CD4-positive, CD25-positive, alpha-beta regulatory T cell (primary cell): ENCODE data around the gene USP25. TPM values are rescaled to one million over a fixed set of nuclear protein-coding genes. Genes with fewer than 3 reads are reported as not detected.
A peak's percentile ranks its signal among the peaks of the same experiment; 100 is the strongest.

ENCODE experiments used
- ATAC-seq, 2 donors: fragments of 150-1000 bp; cut with Tn5 transposase; one replicate each; pipeline ENCODE4 v1.10.0; 2021; ENCODE audit warnings: low read depth in 2 of 2, moderate number of reproducible peaks in 2 of 2, moderate library complexity in 1 of 2
- DNase-seq, 3 donors: peaks; one replicate each; pipeline versions ENCODE4 v3.0.0 to v3.0.0-alpha.2; 2012 to 2022; ENCODE audit warnings: mixed read lengths in 1 of 3
- H3K27ac ChIP-seq: one replicate; pipeline ENCODE4 v1.7.0; 2013; ENCODE audit warnings: mild to moderate bottlenecking, low read length; ENCODE audit not compliant: insufficient read depth, poor library complexity, severe bottlenecking
- H3K27me3 ChIP-seq: one replicate; pipeline ENCODE4 v1.7.0; 2013; ENCODE audit warnings: low read length; ENCODE audit not compliant: control insufficient read depth, insufficient read depth
- H3K36me3 ChIP-seq: one replicate; pipeline ENCODE4 v1.7.0; 2013; ENCODE audit warnings: mild to moderate bottlenecking, low read length, moderate library complexity; ENCODE audit not compliant: control insufficient read depth, insufficient read depth
- H3K4me1 ChIP-seq: 2 replicates; pipeline ENCODE4 v1.7.0; 2013; ENCODE audit warnings: mild to moderate bottlenecking, low read length; ENCODE audit not compliant: insufficient read depth, control insufficient read depth, poor library complexity, severe bottlenecking
- H3K4me3 ChIP-seq: one replicate; pipeline ENCODE4 v1.7.0; 2013; ENCODE audit warnings: low read depth, mild to moderate bottlenecking, low read length, moderate library complexity
- H3K9me3 ChIP-seq, 2 experiments: 1 replicate in 1 of 2; 2 replicates in 1 of 2; pipeline ENCODE4 v1.7.0; 2013; ENCODE audit warnings: low read length in 2 of 2, mild to moderate bottlenecking in 1 of 2, moderate library complexity in 1 of 2; ENCODE audit not compliant: control insufficient read depth in 2 of 2
- H3K27ac Mint-ChIP-seq, 3 donors: one replicate each; pipeline ENCODE4 v1.8.0; 2020 to 2022; ENCODE audit warnings: mild to moderate bottlenecking in 3 of 3, mixed read lengths in 3 of 3, moderate library complexity in 2 of 3
- H3K27me3 Mint-ChIP-seq: one replicate; pipeline ENCODE4 v1.8.0; 2022; ENCODE audit warnings: mild to moderate bottlenecking, mixed read lengths
- H3K36me3 Mint-ChIP-seq: one replicate; pipeline ENCODE4 v1.8.0; 2020; ENCODE audit warnings: mixed read lengths
- H3K4me1 Mint-ChIP-seq, 4 donors: one replicate each; pipeline ENCODE4 v1.8.0; 2020 to 2022; ENCODE audit warnings: mixed read lengths in 4 of 4, mild to moderate bottlenecking in 1 of 4
- H3K4me3 Mint-ChIP-seq, 4 donors: one replicate each; pipeline ENCODE4 v1.8.0; 2020 to 2022; ENCODE audit warnings: mild to moderate bottlenecking in 4 of 4, mixed read lengths in 4 of 4, moderate library complexity in 3 of 4
- H3K9me3 Mint-ChIP-seq, 7 donors: one replicate each; pipeline ENCODE4 v1.8.0; 2020 to 2022; ENCODE audit warnings: mixed read lengths in 7 of 7, mild to moderate bottlenecking in 3 of 7, moderate library complexity in 2 of 7
- polyA plus RNA-seq, 4 donors: library from polyadenylated mRNA; unstranded; fragments of 300-500 nt; fragmentation: Illumina TruSeq; gene quantifications; one replicate each; pipeline ENCODE4 v1.2.3, GENCODE V29; 2021
- total RNA-seq: library from RNA; stranded (reverse); gene quantifications from one replicate; pipeline ENCODE4 v1.2.3, GENCODE V29; 2022

USP25 gene
- total and polyA plus RNA-seq, 5 donors from 2014 or later, result 6.6 to 64.6 (median 11.2) TPM

- Histone ChIP-seq H3K4me1 (no peaks in the 10 kb centered on the region), H3K36me3 (peaks cover 45% of the 10 kb centered on the region), H3K9me3 (no peaks in the 10 kb centered on the region), H3K27ac (no peak overlapping the region), H3K27me3 (no peaks in the 10 kb centered on the region), H3K4me3 (no peak overlapping the region)
- Mint-ChIP-seq H3K9me3 (no peaks in the 10 kb centered on the region), H3K4me3 (no peak overlapping the region), H3K27ac (no peak overlapping the region), H3K27me3 (no peaks in the 10 kb centered on the region), H3K4me1 (peaks cover 0 to 17% (median 10%) of the 10 kb centered on the region in 4 donors), H3K36me3 (peaks cover 8% of the 10 kb centered on the region)
- peak in 1 of 3 donors; percentile 22 for DNase-seq
- no peak for ATAC-seq
Observed at GRCh38 chr21:15837645-15838044, 107.9 kb downstream of the USP25 start.

- no peak overlapping the region for H3K27ac Mint-ChIP-seq
Observed at GRCh38 chr21:15839026-15839425, 109.2 kb downstream of the USP25 start.

GRCh38 chr21:15839601-15840000 is 109.8 kb downstream of the USP25 start:
- H3K4me1 Mint-ChIP-seq, result peaks cover 0 to 14% (median 8%) of the 10 kb centered on the region in 4 donors

More at GRCh38 chr21:15839026-15839425, 109.2 kb downstream of the USP25 start:
- DNase-seq (no peak), ATAC-seq (no peak)
- H3K27ac ChIP-seq, result no peak overlapping the region
- no peaks in the 10 kb centered on the region for H3K9me3 ChIP-seq
- no peaks in the 10 kb centered on the region for H3K4me1 ChIP-seq
- Mint-ChIP-seq H3K4me1 (peaks cover 0 to 17% (median 10%) of the 10 kb centered on the region in 4 donors), H3K27me3 (no peaks in the 10 kb centered on the region), H3K4me3 (no peak overlapping the region), H3K9me3 (no peaks in the 10 kb centered on the region), H3K36me3 (peaks cover 14% of the 10 kb centered on the region)
- H3K27me3 ChIP-seq, result no peaks in the 10 kb centered on the region
- peaks cover 40% of the 10 kb centered on the region for H3K36me3 ChIP-seq
- H3K4me3 ChIP-seq, result no peak overlapping the region

GRCh38 chr21:15840406-15840805 is 110.6 kb downstream of the USP25 start:
- no peak for DNase-seq
- Histone ChIP-seq H3K4me1 (no peaks in the 10 kb centered on the region), H3K4me3 (no peak overlapping the region), H3K36me3 (peaks cover 32% of the 10 kb centered on the region), H3K27ac (no peak overlapping the region), H3K27me3 (no peaks in the 10 kb centered on the region), H3K9me3 (no peaks in the 10 kb centered on the region)
- no peak for ATAC-seq
- Mint-ChIP-seq H3K9me3 (no peaks in the 10 kb centered on the region), H3K27me3 (no peaks in the 10 kb centered on the region), H3K27ac (no peak overlapping the region), H3K4me1 (peaks cover 0 to 12% (median 7%) of the 10 kb centered on the region in 4 donors), H3K4me3 (no peak overlapping the region), H3K36me3 (peaks cover 8% of the 10 kb centered on the region)

More at GRCh38 chr21:15839601-15840000, 109.8 kb downstream of the USP25 start:
- no peaks in the 10 kb centered on the region for H3K4me1 ChIP-seq
- no peak overlapping the region for H3K27ac Mint-ChIP-seq
- no peak overlapping the region for H3K4me3 ChIP-seq
- no peak for ATAC-seq
- no peak overlapping the region for H3K4me3 Mint-ChIP-seq
- H3K9me3 ChIP-seq, result no peaks in the 10 kb centered on the region
- H3K9me3 Mint-ChIP-seq, result no peaks in the 10 kb centered on the region
- peaks cover 36% of the 10 kb centered on the region for H3K36me3 ChIP-seq
- H3K36me3 Mint-ChIP-seq, result peaks cover 14% of the 10 kb centered on the region
- no peaks in the 10 kb centered on the region for H3K27me3 ChIP-seq
- H3K27ac ChIP-seq, result no peak overlapping the region
- no peak for DNase-seq
- no peaks in the 10 kb centered on the region for H3K27me3 Mint-ChIP-seq

GRCh38 chr21:15841856-15842564 is 112.2 kb downstream of the USP25 start:
- H3K27me3 ChIP-seq, result no peaks in the 10 kb centered on the region
- Mint-ChIP-seq H3K36me3 (peaks cover 8% of the 10 kb centered on the region), H3K4me3 (no peak overlapping the region), H3K27me3 (no peaks in the 10 kb centered on the region), H3K27ac (no peak overlapping the region), H3K4me1 (peaks cover 4 to 9% (median 7%) of the 10 kb centered on the region in 4 donors), H3K9me3 (no peaks in the 10 kb centered on the region)
- no peak for DNase-seq
- H3K27ac ChIP-seq, result no peak overlapping the region
- H3K36me3 ChIP-seq, result peaks cover 28% of the 10 kb centered on the region
- no peak overlapping the region for H3K4me3 ChIP-seq
- no peaks in the 10 kb centered on the region for H3K4me1 ChIP-seq
- H3K9me3 ChIP-seq, result no peaks in the 10 kb centered on the region
- no peak for ATAC-seq

GRCh38 chr21:15842565-15842880 is 112.7 kb downstream of the USP25 start:
- no peaks in the 10 kb centered on the region for H3K9me3 ChIP-seq

GRCh38 chr21:15843766-15844165 is 114.0 kb downstream of the USP25 start:
- Mint-ChIP-seq H3K27ac (peak overlapping the region in 1 of 3 donors; percentile 33), H3K4me1 (peaks cover 0 to 8% (median 5%) of the 10 kb centered on the region in 4 donors), H3K36me3 (peaks cover 13% of the 10 kb centered on the region), H3K4me3 (no peak overlapping the region), H3K9me3 (no peaks in the 10 kb centered on the region), H3K27me3 (no peaks in the 10 kb centered on the region)
- Histone ChIP-seq H3K27ac (no peak overlapping the region), H3K27me3 (no peaks in the 10 kb centered on the region), H3K9me3 (no peaks in the 10 kb centered on the region), H3K4me1 (no peaks in the 10 kb centered on the region), H3K4me3 (no peak overlapping the region), H3K36me3 (peaks cover 26% of the 10 kb centered on the region)
- DNase-seq (no peak), ATAC-seq (no peak)

More at GRCh38 chr21:15842565-15842880, 112.7 kb downstream of the USP25 start:
- peaks cover 28% of the 10 kb centered on the region for H3K36me3 ChIP-seq
- H3K4me3 ChIP-seq, result no peak overlapping the region
- no peaks in the 10 kb centered on the region for H3K4me1 ChIP-seq
- Mint-ChIP-seq H3K27me3 (no peaks in the 10 kb centered on the region), H3K4me1 (peaks cover 4 to 8% (median 6%) of the 10 kb centered on the region in 4 donors), H3K9me3 (no peaks in the 10 kb centered on the region), H3K36me3 (peaks cover 8% of the 10 kb centered on the region), H3K27ac (peak overlapping the region in 1 of 3 donors; percentile 9), H3K4me3 (no peak overlapping the region)
- ATAC-seq, result no peak
- no peak for DNase-seq
- no peaks in the 10 kb centered on the region for H3K27me3 ChIP-seq
- no peak overlapping the region for H3K27ac ChIP-seq
